ENCODE data around the gene COQ10A. TPM values are rescaled to one million over a fixed set of nuclear protein-coding genes. Genes with fewer than 3 reads are reported as not detected.
A peak's percentile ranks its signal among the peaks of the same experiment; 100 is the strongest.
"Not testable (repeated sequence)": the region's sequence is repeated elsewhere in the genome, so short reads cannot be mapped to it uniquely, and the experiment has no call there.

The COQ10A gene
- total RNA-seq, 4 donors from 2014 or later, result 2.1 to 28.9 (median 15.2) TPM

DNA sequence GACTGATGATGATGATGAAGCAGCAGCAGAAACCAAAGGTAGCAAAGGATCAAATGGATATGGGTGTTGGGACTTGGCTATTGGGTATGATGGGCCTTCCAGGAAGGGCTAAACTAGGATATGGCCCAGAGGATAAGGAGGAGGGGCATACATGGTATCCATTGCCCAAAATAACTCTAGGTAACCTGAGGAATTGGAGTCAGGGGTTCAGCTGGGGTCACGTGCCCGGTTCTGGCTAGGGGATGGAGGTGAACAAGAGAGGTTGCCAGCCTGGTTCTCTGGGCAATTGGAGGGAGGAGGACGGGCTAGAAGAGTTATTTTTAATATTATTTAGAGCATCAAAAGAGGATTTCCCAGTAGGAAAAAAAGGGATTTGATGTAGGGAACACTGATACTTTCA is 5.8 kb upstream of the COQ10A start:
- H3K9me3 ChIP-seq, result no peaks in the 10 kb centered on the region
- H3K4me3 ChIP-seq, result no peak overlapping the region
- no peak overlapping the region for H3K27ac ChIP-seq
- no peak for DNase-seq
- no peaks in the 10 kb centered on the region for H3K36me3 ChIP-seq
- peaks cover 0 to 11% of the 10 kb centered on the region in 2 donors for H3K4me1 ChIP-seq
- intact Hi-C loops (cut with DNase I; ENCODE audit: low total_unique reads), result no loop called here
- TF ChIP-seq CTCF (IDR thresholded peaks at IDR 0.05), result no peak
- TF ChIP-seq POLR2A (IDR thresholded peaks at IDR 0.05), result no peak
- no peaks in the 10 kb centered on the region for H3K27me3 ChIP-seq

DNA sequence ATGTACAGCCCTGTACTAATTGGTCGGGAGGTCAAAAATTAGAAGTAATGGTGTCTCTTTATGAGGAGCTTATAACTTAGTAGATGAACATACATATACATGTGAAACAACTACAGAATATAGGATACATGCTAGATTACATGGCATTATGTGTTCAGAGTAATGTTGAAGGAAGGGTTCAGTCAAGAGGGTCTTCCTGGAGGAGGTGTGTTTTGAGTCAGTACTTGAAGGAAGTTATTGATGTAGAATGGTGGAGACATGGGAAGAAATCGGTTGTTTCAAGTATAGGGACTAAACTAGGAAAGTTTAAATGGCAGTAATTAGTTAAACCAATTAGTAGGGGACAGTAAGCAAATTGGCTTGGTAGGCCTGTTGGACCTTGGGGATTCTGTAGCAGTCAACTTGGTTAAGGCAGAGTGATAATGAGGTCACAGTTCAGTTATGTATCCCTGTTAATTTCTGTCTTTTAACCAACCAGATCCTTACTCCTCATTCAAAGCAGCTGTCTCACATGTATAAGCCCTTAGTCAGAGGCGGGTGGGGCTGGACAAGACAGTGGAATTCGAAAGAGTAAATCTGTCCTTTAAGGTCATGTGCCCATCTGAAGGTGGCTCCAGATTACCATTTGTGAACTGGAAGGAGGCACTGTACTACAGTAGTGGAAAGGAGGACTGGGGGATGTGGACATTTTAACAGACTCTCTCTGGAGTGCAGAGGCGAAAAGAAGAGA is 5.1 kb upstream of the COQ10A start:
- TF ChIP-seq CTCF (IDR thresholded peaks at IDR 0.05) (no peak), POLR2A (IDR thresholded peaks at IDR 0.05) (no peak)
- H3K27ac ChIP-seq, result no peak overlapping the region
- no peak overlapping the region for H3K4me3 ChIP-seq
- no peak for DNase-seq
- intact Hi-C loops (cut with DNase I; ENCODE audit: low total_unique reads), result no loop called here
- H3K4me1 ChIP-seq, result peaks cover 0 to 8% of the 10 kb centered on the region in 2 donors
- no peaks in the 10 kb centered on the region for H3K9me3 ChIP-seq
- H3K27me3 ChIP-seq, result no peaks in the 10 kb centered on the region
- H3K36me3 ChIP-seq, result no peaks in the 10 kb centered on the region

DNA sequence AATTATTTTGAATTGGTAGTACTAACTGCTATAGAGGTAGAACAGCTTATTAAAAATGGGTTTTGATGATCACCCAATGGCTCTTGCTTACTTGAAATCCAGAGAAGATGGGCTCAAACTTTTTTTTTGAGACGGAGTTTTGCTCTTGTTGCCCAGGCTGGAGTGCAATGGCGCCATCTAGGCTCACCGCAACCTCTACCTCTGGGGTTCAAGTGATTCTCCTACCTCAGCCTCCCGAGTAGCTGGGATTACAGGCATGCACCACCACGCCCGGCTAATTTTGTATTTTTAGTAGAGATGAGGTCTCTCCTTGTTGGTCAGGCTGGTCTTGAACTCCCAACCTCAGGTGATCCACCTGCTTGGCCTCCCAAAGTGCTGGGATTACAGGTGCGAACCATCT is 3.8 kb upstream of the COQ10A start:
- H3K9me3 ChIP-seq; DNase-seq; intact Hi-C loops (cut with DNase I; ENCODE audit: low total_unique reads); H3K4me3 ChIP-seq; H3K27me3 ChIP-seq; H3K4me1 ChIP-seq; H3K36me3 ChIP-seq; H3K27ac ChIP-seq: not testable (repeated sequence)

DNA sequence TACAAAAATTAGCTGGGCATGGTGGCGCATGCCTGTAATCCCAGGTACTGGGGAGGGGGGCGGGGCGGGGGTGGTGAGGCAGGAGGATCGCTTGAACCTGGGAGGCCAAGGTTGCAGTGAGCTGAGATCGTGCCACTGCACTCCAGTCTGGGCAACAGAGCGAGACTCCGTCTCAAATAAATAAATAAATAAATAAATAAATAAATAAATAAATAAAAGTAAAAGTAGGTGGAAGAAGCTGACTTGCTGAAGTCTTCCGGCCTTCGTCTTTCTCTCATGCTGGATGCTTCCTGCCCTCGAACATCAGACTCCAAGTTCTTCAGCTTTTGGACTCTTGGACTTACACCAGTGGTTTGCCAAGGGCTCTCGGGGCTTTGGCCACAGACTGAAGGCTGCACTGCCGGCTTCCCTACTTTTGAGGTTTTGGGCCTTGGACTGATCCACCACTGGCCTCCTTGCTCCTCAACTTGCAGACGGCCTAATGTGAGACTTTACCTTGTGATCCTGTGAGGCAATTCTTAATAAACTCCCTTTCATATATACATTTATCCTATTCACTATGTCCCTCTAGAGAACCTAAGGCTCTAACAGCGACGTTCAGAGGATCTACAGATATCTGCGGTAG is 562 bp upstream of the COQ10A start:
- H3K9me3 ChIP-seq; intact Hi-C loops (cut with DNase I; ENCODE audit: low total_unique reads); H3K27me3 ChIP-seq; DNase-seq; H3K4me1 ChIP-seq; H3K36me3 ChIP-seq: not testable (repeated sequence)
- peak overlapping the region; percentile 94 for H3K27ac ChIP-seq
- H3K4me3 ChIP-seq, result peak overlapping the region; percentile 62 to 71

GRCh38 chr12:56267443-56268071 is 815 bp downstream of the COQ10A start:
- peaks cover 0 to 8% of the 10 kb centered on the region in 2 donors for H3K4me1 ChIP-seq
- TF ChIP-seq CTCF (IDR thresholded peaks at IDR 0.05) (no peak), POLR2A (IDR thresholded peaks at IDR 0.05) (no peak)
- peak overlapping the region; percentile 62 to 71 for H3K4me3 ChIP-seq
- no peaks in the 10 kb centered on the region for H3K36me3 ChIP-seq
- peak overlapping the region; percentile 94 for H3K27ac ChIP-seq
- DNase-seq, result no peak
- no peaks in the 10 kb centered on the region for H3K27me3 ChIP-seq
- no peaks in the 10 kb centered on the region for H3K9me3 ChIP-seq
- intact Hi-C loops (cut with DNase I; ENCODE audit: low total_unique reads), result no loop called here

DNA sequence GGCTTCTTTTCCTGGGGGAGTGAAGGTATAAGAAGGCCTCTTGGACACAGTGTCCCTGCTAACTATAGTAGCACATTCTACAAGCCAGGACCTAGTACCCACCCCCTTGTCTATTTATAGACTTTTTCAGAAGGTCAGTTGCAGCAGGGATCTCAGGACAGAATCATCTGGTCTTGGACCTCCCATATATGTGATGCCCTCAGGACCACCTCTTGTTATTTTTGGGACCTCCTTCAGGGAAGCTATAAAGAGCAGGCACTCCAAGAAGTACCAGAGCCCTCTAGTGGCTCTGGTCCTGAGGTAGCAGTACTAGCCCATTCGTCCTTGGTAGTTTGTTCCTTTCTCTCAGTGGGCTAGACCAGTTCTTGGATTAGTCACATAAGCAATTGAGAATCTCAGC is 4.3 kb downstream of the COQ10A start:
- Histone ChIP-seq H3K27me3 (no peaks in the 10 kb centered on the region), H3K9me3 (no peaks in the 10 kb centered on the region), H3K36me3 (no peaks in the 10 kb centered on the region), H3K4me1 (peaks cover 0 to 8% of the 10 kb centered on the region in 2 donors), H3K4me3 (no peak overlapping the region), H3K27ac (no peak overlapping the region)
- intact Hi-C loops (cut with DNase I; ENCODE audit: low total_unique reads), result no loop called here
- no peak for DNase-seq
- TF ChIP-seq CTCF (IDR thresholded peaks at IDR 0.05), result peak in 1 of 4 experiments; percentile 18
- TF ChIP-seq POLR2A (IDR thresholded peaks at IDR 0.05), result no peak

DNA sequence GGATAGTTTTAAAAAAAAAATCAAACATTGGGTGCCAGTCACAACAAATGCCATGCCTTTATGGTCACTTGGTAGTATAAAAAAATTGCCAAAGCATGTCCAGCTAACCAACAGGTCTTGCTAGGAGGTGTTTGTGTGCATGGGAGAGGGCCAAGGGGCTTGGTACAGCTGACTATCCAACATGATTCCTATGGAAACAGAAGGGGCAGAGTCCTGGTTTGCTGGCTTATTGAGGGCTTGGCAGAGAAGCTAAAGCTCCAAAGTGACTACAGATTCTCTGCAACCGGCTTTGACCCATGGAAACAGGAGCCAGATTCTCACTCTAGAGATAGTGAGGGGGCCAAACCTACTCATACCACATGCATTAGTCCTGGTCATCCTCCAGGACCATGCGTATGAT is 5.7 kb downstream of the COQ10A start:
- H3K27me3 ChIP-seq; intact Hi-C loops (cut with DNase I; ENCODE audit: low total_unique reads); DNase-seq; H3K4me1 ChIP-seq; H3K9me3 ChIP-seq; H3K4me3 ChIP-seq; H3K27ac ChIP-seq; H3K36me3 ChIP-seq: not testable (repeated sequence)
